GM21423 (cell line): ENCODE measurements around the gene METTL16.

Source experiments
- ATAC-seq: cut with Tn5 transposase; IDR thresholded peaks from one replicate; pipeline ENCODE4 v1.9.1; 2021; ENCODE audit warnings: mild to moderate bottlenecking, moderate library complexity; ENCODE audit not compliant: unreplicated experiment

METTL16 gene

GRCh38 chr17:2368359-2368758, 143.3 kb downstream of the METTL16 start:
- ATAC-seq, result no peak

GRCh38 chr17:2366747-2367494, 144.8 kb downstream of the METTL16 start:
- no peak for ATAC-seq
